ENCODE data around the gene S100A7.

- no peak for TF ChIP-seq CTCF (IDR thresholded peaks at IDR 0.05)
- TF ChIP-seq EP300 (IDR thresholded peaks at IDR 0.05) = no peak
- TF ChIP-seq POLR2A (IDR thresholded peaks at IDR 0.05) = no peak
Measured at GRCh38 chr1:153498746-153499145, 38.3 kb upstream of the S100A7 start.

Measured in ovary (tissue), 3 donors.